GM21515 (cell line): Measurements from ENCODE around the gene SPTSSB.

Experiments
- ATAC-seq: cut with Tn5 transposase; IDR thresholded peaks from one replicate; pipeline ENCODE4 v1.9.1; 2021; ENCODE audit not compliant: unreplicated experiment

Gene SPTSSB, protein sequence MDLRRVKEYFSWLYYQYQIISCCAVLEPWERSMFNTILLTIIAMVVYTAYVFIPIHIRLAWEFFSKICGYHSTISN

DNA sequence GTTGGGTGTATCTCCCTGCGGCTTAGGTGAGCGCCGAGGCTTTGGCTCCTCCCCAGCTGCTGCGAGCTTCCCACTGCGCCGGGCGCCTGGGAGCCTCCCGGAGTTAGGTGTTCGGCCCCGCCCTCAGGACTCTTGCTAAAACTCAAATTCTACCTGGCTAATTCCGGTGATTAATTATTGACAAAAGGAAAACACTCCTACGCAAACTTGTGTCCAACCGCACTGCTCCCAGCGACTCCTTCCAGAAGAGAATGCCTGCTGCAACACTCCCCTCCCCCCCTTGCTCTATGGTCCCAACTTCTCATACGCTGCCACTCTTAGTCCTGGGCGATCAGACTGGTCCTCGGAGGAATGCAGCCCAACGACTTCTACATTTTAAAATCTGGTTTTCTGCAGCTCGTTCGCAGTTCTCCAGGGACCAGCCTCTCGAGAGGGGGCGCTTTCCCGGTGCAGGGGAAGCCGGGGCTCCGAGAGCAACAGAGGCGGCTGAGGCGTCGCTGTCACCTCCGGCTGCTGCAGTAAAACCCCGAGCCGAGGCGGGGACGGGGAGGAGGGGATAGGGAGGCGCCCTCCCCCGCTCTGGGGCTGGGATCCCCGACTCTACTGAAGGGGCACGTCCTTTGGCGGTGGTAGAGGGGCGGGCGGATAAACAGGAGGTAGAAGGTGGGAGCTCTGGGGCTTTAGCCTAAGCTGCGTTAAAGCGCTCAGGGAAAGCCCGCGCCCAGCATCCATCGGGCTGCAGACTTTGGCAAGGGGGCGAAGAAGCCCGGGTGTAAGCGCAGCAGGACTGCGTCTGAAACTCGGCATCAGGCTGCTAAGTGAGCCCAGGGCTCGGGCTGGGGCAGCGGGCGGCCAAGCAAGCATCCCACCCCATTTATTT, at the start of gene SPTSSB:
TSS of gene SPTSSB (minus strand) at position 77 of the 880 bp plus-strand sequence. CDS start 25,194 bp downstream, outside the sequence.
- ATAC-seq, result peak; percentile 53

- ATAC-seq, result no peak
Measured at GRCh38 chr3:161420746-161421145, 49.4 kb upstream of the SPTSSB start.

GRCh38 chr3:161419555-161420333, 48.4 kb upstream of the SPTSSB start:
- ATAC-seq, result no peak

- ATAC-seq, result no peak
Measured at GRCh38 chr3:161415506-161416231, 44.4 kb upstream of the SPTSSB start.

DNA sequence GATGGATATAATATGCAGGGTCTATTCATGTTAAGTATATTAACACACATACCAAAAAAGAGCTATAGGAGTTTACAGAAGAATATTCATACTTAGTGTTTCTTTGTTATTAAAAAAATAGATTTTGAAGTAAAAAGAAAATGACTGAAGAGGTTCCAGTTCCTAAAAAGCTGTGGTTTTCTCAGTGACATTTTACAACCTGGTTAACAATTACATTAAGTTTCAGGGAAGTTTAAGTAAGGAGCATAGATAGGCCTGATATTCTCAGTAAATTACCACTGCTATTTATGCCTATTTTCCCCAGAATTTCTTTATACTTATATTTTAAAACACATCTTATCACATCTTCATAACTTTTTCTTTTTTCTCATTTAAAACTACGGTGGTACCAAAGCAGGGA, 43.6 kb upstream of the SPTSSB start:
- ATAC-seq, result no peak

DNA sequence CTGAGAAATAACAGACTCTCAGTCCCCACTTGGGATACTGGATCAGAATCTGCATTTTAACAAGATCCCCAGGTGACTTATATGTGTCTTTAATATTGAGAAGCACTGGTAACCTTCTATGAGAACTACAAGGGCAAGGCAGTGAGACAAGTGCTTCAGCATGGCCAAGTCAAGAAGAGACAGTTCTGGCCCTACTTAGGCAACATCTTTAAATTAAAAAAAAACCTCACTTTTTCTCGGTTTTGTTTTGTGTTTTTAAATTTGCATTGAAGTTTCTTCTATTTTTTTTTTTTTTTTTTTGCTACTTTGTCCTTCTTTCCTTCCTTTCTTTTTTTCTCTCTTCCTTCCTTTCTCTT, 42.5 kb upstream of the SPTSSB start:
- peak; percentile 59 for ATAC-seq

DNA sequence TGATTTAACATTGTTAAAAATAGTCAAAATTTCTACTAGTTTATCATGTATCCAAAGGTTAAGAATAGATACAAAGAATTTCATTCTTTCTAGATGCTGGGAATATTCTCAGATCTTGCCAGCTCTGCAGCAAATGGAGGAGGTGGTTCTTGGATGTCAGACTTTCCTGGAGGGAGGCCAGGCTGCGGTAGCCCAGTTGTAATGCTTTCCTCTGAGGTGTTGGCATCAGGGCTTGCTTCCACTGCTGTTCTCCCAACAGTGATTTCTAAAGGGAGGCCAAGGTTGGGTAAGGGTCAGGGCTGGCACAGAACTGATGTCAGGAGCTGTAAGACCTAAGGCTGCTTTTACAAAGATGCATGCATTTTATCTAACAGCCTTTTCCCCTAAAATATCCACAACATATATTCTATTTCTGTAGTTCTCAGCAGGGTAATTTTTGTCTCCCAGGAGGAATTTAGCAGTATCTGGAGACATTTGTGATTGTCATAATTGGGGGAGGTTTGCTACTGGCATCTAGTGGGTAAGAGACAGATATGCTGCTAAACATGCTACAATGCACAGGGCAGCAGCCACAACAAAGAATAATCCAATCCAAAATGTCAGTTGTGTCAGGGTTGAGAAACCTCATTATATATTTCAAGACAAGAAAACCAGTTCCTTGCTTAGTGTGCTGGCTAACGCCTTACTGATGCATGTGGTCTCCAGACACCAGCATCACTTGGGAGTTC, 42.0 kb upstream of the SPTSSB start:
- peak; percentile 22 for ATAC-seq

DNA sequence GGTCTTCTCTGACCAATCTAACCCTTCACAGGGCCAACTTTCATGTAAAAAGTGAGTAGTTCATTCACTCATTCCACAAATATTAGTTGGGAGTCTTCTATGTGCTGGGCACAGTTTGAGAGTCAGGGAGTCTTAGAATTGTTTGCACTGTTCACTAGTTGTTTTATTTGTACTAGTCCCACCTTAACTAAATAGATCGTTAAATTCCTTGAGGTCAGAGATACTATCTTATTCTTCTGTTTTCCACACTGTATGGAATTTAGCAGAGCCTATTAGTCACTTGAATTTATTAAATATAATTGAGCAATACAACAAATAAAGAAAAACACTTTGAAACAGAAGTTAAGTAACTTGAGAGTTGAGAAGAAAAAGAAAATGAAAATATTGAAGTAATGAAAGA, 40.8 kb upstream of the SPTSSB start:
- no peak for ATAC-seq

DNA sequence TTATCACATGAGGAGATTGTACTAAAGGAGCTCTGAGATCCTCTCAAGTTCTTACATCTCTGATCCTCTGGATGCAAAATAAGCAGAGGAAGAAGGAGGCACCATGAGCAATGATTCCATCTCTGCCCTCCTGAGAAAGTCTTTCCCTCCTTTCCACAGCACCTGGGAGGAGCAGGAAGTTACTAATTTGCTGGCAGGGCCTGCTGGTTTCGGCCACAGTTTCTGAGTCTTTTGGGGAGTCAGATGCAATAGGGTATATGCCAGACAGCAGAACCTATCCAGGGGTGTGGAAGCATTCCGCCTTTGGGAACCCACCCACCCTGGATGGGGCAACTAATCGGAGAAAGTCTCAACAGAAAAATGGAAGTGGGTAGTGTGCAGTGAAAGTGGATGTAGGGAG, 38.5 kb upstream of the SPTSSB start:
- no peak for ATAC-seq

GRCh38 chr3:161409069-161409468, 37.8 kb upstream of the SPTSSB start:
- ATAC-seq, result no peak

GRCh38 chr3:161406594-161407555, 35.6 kb upstream of the SPTSSB start:
- ATAC-seq, result no peak

DNA sequence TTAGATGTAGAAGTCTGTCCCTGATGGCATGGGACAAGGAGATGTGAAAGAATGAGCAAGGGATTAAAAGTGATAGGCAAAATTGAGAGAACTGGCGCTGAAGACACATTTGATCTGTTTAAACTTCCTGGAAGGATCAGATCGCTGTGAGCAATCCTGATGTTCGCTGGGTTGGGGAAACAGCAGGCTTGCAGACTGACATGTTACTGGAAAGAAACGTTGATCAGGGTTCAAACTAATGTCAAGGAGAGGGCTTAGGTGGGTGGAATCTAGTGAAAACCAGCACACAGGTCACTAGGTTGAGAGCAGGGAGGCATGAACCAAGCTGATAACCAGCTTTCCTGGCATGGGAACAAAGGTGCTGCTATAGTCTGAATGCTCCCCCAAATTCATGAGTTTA, 34.5 kb upstream of the SPTSSB start:
- no peak for ATAC-seq

DNA sequence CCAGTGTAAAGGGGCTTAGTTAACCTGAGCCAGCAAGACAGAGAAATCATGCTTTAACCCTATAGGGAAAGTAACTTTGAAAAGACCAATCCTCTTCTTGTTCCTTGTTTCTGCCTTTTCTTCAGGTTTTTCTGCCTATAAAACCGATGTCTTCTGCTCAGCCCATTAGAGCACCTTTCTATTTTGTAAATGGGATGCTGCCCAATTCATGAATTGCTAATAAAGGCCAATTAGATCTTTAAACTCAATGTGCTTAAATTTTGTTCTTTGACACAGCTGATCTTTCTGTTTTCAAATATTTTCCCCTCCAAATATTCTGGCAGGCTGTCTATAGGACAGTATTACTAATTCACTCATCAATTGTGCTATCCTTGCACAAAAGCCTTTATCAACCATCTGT, 33.8 kb upstream of the SPTSSB start:
- no peak for ATAC-seq

- no peak for ATAC-seq
Measured at GRCh38 chr3:161403251-161403650, 31.9 kb upstream of the SPTSSB start.

GRCh38 chr3:161401389-161401788, 30.1 kb upstream of the SPTSSB start:
- ATAC-seq, result no peak

DNA sequence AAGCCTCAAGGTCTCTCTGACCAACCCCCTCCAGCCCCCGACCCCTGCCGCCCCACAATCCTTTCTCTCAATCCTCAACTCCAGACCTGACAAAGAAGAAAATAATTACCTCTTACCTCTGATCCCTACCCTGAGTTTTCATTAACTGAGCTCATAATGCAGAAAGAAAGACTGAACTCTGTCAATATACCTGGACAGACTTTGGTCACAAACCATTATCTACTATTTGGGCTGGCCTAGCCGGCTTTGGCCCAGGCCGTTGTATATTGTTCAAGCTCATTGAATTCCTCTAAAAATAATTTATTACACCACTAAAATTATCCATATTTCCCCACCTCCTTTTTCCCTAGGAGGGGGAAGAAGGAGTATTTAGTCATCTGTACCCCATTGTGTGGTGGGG, 29.3 kb upstream of the SPTSSB start:
- ATAC-seq, result no peak

DNA sequence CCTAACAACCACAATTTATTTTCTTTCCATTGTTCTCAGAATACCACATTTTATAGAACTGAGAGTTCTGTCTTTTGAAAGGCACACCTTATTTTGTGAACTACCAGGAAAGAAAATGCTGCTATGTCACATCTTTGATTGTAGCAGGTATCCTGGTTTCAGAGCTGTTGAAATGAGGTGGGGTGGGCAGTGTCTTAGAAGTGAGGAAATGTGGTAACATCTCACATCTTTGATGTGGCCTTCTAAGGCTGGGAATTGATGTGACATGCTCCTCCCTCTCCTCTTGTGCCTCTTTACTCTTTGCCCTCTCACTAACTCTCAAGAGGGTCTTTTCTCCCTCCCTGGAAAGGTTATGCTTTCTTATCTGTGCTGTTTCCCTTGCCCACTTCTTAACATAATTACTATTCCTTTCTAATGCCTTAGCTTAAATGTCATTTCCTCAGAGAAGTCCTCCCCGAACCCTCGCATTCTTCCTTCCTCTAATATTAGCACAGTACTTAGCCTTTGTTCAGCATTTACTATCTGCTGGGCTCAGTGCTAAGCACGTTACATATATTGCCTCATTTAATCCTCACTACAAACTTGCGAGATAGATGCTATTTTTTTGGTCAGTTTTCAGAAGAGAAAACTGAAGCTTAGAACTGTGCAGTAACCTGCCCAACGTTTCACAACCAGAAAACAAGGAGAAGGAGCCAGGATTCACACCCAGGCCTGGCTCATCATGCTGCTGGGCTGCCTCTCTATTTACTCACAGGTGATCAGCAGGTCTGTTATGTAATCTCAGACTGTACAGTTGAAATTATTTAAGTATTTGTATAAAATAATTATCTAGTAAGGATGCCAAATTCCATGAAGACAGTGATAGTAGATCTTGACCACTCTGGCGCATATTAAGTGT, 24.0 kb upstream of the SPTSSB start:
- no peak for ATAC-seq

DNA sequence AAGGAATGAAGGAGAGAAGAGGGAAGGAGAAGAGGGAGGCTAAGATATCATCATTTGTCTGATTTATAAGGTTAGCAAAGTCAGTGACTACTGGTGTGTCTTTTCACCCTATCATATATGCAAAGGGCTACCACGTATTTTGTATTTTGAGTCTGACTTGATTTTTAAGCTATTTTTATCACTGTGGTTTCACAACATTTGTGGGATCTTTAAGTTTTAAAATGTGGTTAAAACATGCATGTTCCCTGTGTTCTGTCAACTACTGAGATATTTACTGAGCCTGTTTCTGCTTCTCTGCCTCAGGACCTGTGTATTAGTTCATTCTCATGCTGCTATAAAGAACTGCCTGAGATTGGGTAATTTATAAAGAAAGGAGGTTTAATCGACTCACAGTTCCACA, 22.5 kb upstream of the SPTSSB start:
- no peak for ATAC-seq

- ATAC-seq, result no peak
Measured at GRCh38 chr3:161393310-161393709, 22.0 kb upstream of the SPTSSB start.
